IPS-15b (cell line): ENCODE data around the gene KCNA3.

Experiments
- H3K27me3 ChIP-seq: one replicate; pipeline ENCODE4 v1.6.1; 2013; ENCODE audit warnings: low read length; ENCODE audit not compliant: control insufficient read depth, insufficient read depth
- H3K36me3 ChIP-seq: one replicate; pipeline ENCODE4 v1.6.1; 2013; ENCODE audit warnings: low read length; ENCODE audit not compliant: control insufficient read depth, insufficient read depth
- H3K4me1 ChIP-seq: one replicate; pipeline ENCODE4 v1.6.1; 2013; ENCODE audit warnings: mild to moderate bottlenecking, low read length; ENCODE audit not compliant: control insufficient read depth, insufficient read depth
- H3K4me3 ChIP-seq: one replicate; pipeline ENCODE4 v1.5.1; 2013; ENCODE audit warnings: low read depth, low read length
- H3K9ac ChIP-seq: one replicate; pipeline ENCODE4 v1.6.1; 2013; ENCODE audit warnings: low read depth, mild to moderate bottlenecking, low read length
- H3K9me3 ChIP-seq: one replicate; pipeline ENCODE4 v1.6.1; 2013; ENCODE audit warnings: mild to moderate bottlenecking, low read length; ENCODE audit not compliant: control insufficient read depth, insufficient read depth

Gene KCNA3

DNA sequence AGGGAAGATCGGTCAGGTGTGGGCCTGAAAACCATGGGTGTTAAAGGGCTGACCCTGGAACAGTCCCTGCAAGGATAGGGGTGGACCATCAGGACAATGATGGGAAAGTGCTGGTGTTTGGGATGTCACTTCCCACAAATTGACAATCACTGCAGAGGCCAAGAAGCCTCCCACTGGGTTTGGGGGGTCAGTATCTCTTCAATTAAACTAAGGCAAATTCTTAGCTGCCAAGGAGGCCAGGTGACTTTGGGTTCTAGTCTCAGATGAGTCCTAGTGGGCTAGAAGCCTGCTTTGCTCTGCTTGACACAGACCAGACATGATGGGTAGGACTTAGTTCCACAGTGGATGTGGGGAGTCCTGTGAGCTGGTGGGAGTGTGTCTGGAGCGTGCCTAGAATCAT is 39.3 kb downstream of the KCNA3 start:
- no peaks in the 10 kb centered on the region for H3K4me1 ChIP-seq
- no peaks in the 10 kb centered on the region for H3K9me3 ChIP-seq
- H3K36me3 ChIP-seq, result no peaks in the 10 kb centered on the region
- H3K4me3 ChIP-seq, result no peak overlapping the region
- peaks cover 7% of the 10 kb centered on the region for H3K27me3 ChIP-seq
- H3K9ac ChIP-seq, result no peak overlapping the region

DNA sequence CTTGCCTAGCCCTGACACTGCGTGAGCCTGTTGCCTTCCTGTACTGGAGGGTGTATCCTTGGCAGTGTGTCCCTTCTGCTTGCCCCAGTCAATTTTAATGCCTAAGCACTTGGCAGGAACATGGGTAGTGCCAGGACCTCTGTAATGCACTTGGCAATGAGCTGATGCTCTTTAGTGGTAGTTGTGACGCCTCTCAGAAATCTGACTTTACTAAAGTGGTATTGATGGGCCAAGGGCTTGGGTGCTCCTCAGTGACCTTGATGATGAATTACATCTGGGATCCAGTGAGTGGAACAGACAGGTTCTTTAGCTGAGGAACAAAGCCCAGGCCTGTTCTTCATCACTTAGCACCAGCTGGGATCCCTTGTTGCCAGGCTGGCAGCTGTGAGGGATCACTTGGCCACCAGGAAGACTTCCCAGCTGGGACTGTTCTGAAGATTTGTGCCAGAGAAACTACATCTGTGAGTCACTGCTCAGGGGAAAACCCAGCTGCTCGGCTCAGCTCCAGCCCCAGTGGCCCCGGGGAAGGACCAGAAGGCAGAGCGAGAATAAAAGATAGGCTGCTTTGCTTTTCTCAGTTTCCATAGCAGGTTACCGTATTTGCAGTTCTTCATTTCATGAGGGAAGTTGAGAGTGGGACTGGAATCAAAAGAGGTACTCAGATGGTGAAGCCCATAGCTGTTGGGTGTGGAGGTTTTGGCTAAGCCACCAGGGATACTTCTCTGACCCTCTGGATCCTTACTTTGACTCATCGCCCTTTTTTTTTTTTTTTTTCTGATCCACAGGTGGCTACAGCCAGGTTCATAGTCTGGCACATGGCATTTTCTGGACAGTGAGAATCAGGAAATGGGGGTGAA is 40.1 kb downstream of the KCNA3 start:
- Histone ChIP-seq H3K27me3 (peaks cover 7% of the 10 kb centered on the region), H3K9me3 (no peaks in the 10 kb centered on the region), H3K9ac (no peak overlapping the region), H3K36me3 (no peaks in the 10 kb centered on the region), H3K4me3 (no peak overlapping the region), H3K4me1 (no peaks in the 10 kb centered on the region)

DNA sequence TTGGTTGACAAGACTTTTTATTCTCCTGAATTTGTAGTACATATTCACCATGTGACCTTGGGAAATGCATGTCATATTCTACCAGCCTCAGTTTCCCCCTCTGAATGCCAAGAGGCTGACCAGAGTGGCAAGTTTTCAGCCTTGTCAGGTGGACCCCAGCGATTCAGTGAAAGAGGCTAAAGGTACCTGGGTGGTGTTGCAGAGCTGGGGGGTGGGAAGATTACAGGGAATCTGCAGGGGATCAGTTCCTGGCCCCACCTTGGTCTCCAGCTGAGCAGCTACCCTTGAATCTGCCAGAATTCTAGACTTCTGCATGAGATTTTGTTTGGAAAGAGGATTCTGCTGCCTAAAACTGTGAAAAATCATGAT is 40.7 kb downstream of the KCNA3 start:
- no peak overlapping the region for H3K9ac ChIP-seq
- no peaks in the 10 kb centered on the region for H3K9me3 ChIP-seq
- peaks cover 7% of the 10 kb centered on the region for H3K27me3 ChIP-seq
- no peaks in the 10 kb centered on the region for H3K4me1 ChIP-seq
- no peak overlapping the region for H3K4me3 ChIP-seq
- no peaks in the 10 kb centered on the region for H3K36me3 ChIP-seq

DNA sequence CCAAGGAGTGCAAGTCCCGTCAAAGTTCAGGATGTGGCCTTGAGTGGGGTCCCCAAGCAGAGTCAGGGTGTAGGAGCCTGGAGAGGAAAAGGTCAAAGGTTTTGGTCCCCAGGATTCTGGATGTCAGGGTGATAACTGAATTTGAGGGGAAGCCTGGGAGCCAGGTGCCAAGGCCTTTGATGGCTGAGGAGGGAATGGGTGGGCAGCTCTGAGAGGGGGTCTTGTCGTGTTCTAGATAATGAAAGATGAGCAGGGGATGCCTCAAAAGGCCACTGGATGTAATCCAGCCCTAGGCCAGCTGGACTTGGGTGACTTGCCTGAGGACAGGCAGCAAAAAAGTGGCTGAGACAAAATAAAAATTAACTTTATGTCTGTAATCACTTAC is 41.1 kb downstream of the KCNA3 start:
- Histone ChIP-seq H3K9me3 (no peaks in the 10 kb centered on the region), H3K4me1 (no peaks in the 10 kb centered on the region), H3K36me3 (no peaks in the 10 kb centered on the region), H3K27me3 (peaks cover 7% of the 10 kb centered on the region), H3K9ac (no peak overlapping the region), H3K4me3 (no peak overlapping the region)

DNA sequence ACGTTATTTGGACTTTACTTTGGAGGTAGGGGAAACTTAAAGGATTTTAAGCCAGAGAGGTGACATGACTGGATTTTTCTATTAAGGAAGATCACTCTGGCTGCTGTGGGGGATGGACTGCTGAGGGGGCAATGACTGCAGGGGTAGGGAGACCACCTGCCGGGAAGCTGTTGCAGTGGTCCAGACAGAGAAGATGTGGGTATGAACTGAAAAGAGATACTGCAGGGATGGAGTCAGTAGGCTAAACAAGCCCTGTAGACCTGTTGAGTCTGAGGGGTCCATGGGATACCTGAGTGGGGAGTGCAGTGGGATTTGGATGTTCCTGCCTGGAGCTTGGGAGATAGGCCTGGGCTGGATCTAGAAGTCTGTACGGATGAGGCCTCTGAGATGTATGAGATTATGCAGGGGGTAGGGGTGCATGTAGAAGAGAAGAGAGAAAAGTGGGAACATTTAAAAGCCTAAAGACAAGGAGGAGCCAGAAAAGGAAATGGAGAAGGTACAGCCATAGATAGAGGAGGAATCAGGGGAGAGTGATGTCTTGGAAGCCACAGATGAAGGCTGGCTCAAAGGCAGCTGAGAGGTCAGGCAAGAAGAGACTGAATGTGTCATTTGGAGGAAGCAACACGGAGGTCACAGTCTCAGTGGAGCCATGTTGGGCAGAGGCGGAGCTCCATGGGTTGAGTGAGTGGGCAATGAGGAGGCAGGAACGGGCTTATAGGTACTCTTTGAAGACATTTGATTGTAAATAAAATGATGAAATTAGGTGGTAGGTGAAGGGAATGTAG is 42.7 kb downstream of the KCNA3 start:
- Histone ChIP-seq H3K4me1 (no peaks in the 10 kb centered on the region), H3K4me3 (no peak overlapping the region), H3K36me3 (no peaks in the 10 kb centered on the region), H3K9ac (no peak overlapping the region), H3K27me3 (peaks cover 7% of the 10 kb centered on the region), H3K9me3 (no peaks in the 10 kb centered on the region)

DNA sequence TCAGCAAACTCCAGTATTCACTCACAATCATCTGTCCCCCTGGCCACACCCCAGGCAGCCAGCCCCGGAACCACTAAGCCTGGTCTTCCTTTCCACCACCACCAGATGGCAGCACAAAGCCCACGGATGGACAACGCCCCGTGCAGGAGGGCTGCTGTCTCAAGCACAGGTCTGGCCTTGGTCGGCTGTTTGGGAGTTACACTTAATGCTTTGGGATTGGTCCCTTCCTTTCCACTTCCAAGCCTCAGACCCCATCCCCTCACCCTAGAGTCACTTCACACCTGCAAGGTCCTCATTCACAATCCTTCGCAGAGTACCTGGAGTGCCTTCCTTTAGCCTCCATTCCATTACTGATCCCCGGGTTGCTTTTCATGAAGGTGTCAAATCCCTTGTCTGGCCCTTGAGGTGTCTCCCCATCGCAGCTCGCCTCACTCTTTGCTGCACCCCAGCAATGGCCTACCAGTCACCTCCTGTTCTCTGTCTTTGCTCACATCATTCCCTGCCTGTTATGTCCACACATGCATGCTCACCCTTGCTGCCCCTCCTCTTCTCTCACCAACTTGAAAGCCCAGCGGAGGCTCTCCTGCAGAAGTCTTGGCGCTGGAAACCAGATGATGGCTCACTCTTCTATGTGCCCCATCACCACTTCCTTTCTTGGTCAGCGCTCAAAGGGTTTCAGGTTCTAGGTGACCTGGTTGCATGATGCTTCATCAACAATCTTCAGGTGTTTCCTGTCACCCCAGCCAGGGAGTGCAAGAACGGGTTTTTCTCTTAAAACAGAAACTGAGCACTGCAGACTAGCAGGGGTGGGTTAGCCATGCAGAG is 43.7 kb downstream of the KCNA3 start:
- Histone ChIP-seq H3K9me3 (no peaks in the 10 kb centered on the region), H3K9ac (no peak overlapping the region)

DNA sequence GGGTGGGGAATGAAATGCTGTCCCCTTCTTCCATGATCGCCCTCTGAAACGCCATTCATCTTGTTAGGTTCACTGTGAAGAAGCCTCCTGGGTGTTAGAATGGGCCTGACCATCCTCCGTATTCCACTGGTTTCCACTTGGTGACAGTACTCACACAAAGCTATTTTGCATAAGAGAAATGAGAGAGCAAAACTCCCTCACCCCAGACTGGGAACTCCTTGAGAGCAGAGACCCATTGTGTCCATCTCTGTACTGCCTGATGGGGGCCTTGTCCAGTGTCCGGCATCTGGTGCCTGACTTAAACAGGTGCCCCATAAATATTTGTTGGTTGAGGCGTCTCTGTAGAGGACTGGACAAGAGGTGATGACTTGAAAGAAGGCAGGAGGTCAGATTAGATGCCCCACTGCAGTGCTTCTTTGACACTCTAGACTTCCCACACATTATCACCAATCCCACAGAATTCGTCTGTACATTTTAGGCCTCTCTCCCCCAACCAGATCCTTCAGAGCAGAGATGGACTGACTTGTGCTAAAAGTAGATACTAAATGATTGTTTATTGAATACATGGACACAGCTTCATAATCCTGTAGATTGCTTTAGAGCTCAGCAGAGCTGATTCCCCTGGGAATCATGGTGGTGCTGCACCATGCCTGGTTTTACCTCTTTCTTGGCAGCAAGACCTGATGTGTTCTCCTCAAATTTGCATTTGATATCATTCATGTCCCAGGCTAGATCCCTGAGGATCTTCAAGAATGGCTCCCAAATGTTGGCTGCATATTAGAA is 46.2 kb downstream of the KCNA3 start:
- Histone ChIP-seq H3K4me3 (no peak overlapping the region), H3K9me3 (no peaks in the 10 kb centered on the region), H3K36me3 (no peaks in the 10 kb centered on the region), H3K4me1 (no peaks in the 10 kb centered on the region), H3K27me3 (peaks cover 7% of the 10 kb centered on the region), H3K9ac (no peak overlapping the region)

More for the DNA sequence above, 43.7 kb downstream of the KCNA3 start:
- Histone ChIP-seq H3K36me3 (no peaks in the 10 kb centered on the region), H3K27me3 (peaks cover 7% of the 10 kb centered on the region), H3K4me3 (no peak overlapping the region), H3K4me1 (no peaks in the 10 kb centered on the region)

DNA sequence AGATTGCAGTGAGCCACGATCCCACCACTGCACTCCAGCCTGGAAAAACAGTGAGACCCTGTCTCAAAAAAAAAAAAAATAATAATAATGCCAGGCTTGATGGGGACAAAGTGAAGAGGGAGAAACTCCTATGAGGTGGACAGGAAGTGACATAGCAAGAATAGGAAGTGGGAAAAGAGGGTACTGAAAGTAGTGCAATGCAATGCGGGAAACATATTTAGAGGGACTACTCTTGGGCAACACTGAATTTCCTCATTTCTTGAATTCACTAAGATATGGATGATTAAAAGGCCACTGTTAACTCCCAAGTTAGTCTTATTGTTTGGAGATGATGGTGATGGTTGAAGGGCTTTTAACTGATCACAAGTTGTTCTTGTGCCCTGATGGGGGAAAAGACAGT is 47.0 kb downstream of the KCNA3 start:
- Histone ChIP-seq H3K4me3 (no peak overlapping the region), H3K9me3 (no peaks in the 10 kb centered on the region), H3K4me1 (no peaks in the 10 kb centered on the region), H3K36me3 (no peaks in the 10 kb centered on the region), H3K9ac (no peak overlapping the region), H3K27me3 (peaks cover 7% of the 10 kb centered on the region)

DNA sequence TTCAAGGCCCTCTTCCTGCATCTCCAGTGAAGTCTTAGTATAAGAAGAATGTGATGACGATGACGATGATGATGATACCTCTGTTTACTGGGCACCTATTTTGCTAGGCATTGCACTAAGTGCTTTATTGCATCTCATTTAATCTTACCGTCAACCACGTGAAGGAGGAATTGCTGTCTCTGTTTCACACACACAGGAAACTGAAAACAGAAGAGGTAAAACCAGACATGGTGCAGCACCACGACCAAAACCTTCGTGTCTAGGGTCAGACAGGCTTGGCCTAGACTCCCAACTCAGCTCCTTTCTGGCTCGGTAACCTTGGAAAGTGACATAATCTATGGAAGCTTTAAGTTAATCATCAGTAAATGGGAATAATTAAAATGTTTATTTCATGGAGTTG is 47.9 kb downstream of the KCNA3 start:
- no peak overlapping the region for H3K9ac ChIP-seq
- H3K4me3 ChIP-seq, result no peak overlapping the region
- no peaks in the 10 kb centered on the region for H3K4me1 ChIP-seq
- no peaks in the 10 kb centered on the region for H3K9me3 ChIP-seq
- H3K36me3 ChIP-seq, result no peaks in the 10 kb centered on the region
- H3K27me3 ChIP-seq, result peaks cover 7% of the 10 kb centered on the region
